ENCODE data around the gene AKIRIN2.

The AKIRIN2 gene

GRCh38 chr6:87630746-87631145, 71.3 kb downstream of the AKIRIN2 start:
- TF ChIP-seq ZNF274 (IDR thresholded peaks at IDR 0.05; ENCODE audit: low read depth, low read length) = no peak
- H3K4me3 ChIP-seq (ENCODE audit: low read length) = no peak overlapping the region

- no peak for TF ChIP-seq ZNF274 (IDR thresholded peaks at IDR 0.05; ENCODE audit: low read depth, low read length)
- no peak overlapping the region for H3K4me3 ChIP-seq (ENCODE audit: low read length)
Observed at GRCh38 chr6:87628881-87629280, 73.2 kb downstream of the AKIRIN2 start.

GRCh38 chr6:87628424-87628823, 73.6 kb downstream of the AKIRIN2 start:
- no peak overlapping the region for H3K4me3 ChIP-seq (ENCODE audit: low read length)
- no peak for TF ChIP-seq ZNF274 (IDR thresholded peaks at IDR 0.05; ENCODE audit: low read depth, low read length)

All from GM08714 (cell line).